ENCODE measurements around the gene PASD1.
"Not testable (repeated sequence)": the region's sequence is repeated elsewhere in the genome, so short reads cannot be mapped to it uniquely, and the experiment has no call there.

The PASD1 gene, protein sequence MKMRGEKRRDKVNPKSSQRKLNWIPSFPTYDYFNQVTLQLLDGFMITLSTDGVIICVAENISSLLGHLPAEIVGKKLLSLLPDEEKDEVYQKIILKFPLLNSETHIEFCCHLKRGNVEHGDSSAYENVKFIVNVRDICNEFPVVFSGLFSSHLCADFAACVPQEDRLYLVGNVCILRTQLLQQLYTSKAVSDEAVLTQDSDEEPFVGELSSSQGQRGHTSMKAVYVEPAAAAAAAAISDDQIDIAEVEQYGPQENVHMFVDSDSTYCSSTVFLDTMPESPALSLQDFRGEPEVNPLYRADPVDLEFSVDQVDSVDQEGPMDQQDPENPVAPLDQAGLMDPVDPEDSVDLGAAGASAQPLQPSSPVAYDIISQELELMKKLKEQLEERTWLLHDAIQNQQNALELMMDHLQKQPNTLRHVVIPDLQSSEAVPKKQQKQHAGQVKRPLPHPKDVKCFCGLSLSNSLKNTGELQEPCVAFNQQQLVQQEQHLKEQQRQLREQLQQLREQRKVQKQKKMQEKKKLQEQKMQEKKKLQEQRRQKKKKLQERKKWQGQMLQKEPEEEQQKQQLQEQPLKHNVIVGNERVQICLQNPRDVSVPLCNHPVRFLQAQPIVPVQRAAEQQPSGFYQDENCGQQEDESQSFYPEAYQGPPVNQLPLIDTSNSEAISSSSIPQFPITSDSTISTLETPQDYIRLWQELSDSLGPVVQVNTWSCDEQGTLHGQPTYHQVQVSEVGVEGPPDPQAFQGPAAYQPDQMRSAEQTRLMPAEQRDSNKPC

DNA sequence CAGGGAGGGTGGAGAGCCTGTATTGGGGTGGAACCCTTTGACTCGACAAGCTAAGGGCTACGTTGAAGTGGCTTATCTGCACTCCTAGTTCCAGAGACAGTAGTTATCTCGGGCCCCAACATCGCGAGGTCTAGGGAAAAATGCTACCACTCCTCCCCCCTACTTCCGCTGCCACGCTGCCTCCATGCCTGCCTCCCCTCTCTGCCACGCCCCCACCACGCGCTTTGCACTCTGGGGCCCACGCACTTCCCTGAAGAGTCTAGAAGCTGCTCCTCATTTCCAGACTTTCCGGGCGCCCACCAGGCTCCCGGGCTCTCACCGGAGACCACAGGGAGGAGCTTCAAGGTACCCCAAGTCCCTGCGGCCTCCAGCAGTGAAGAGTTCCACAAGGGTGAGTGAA lies at the start of gene PASD1:
PASD1 (plus strand) TSS at position 227 of the 400 bp plus-strand sequence. CDS start 37,879 bp downstream, outside the sequence.
- DNase-seq: no peak

GRCh38 chrX:151515237-151515636 lies 48.2 kb upstream of the PASD1 start:
- DNase-seq: no peak

GRCh38 chrX:151516538-151517187 lies 46.8 kb upstream of the PASD1 start:
- DNase-seq: no peak

DNA sequence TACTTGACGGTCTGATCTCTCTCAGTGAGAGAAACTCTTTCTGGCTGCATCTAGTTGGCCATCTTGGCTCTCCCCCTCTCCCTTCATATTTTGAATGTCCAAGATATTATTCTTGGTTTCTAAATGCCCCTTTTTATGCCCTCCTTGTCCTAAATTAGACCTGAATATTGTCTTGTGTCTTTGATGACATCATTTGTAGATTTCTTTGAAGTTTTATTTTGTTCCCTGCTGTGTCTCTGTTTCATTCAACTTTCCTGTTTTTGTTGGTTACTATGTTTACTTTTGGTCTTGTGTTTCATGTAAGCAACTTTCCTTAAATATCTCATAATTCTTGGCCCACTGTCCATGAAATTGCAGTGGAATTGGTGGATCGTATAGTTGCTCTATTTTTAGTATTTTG lies 46.1 kb upstream of the PASD1 start:
- no peak for DNase-seq

DNA sequence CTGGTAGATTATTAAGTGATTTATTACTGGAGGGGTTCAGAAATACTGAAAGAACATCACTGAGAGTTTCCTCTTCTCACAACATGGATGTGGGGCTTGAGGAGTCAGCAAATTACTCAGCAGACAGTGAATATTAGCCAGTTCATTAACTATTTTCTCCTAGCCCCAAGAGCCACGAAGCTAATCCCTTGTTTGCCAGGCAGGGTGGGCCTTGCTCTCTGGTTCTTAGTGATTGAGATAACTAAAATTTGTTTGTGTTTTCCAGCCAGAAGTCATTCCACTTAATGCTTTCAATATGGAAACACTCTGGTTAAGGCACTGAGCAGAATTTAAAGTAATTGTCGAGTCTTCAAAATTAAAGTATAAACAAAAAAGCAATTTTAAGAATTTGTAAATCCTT lies 40.1 kb upstream of the PASD1 start:
- DNase-seq: peak; percentile 3

DNA sequence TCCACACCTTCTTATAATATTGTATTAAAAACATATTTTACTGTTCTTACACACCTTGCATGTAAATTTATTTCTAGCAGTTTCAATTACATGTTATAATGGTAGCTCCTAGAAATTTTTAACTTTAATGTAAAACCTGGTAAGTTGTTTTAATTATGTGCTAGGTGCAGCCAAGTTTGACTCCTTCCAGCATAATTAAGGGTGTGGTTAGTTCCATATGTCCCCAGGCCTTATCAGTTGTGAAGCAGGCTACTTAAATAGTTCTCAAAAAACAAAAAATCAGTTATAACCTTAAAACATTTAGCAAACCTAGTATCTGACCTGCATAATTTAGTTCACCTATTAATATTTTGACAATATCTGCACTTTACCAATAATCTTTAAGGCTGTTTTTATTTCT lies 26.9 kb upstream of the PASD1 start:
- no peak for DNase-seq

DNA sequence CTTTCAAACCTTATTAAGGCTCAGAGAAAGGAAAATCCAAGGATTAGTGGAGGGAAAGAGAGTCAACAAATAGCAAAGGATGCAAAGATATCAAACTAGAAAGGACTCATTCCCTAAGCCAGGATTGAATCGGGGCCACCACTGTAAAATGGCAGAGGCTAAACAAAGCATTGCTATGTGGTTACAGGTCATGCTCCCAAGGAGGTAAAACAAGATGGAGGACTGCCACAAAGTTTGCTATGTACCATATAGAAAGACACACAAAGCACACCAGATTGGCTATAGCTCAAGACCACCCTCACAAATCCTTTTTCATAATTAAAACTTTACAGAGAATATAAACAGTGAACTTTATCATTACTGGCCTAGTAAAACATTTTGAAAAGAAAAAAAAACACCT lies 25.9 kb upstream of the PASD1 start:
- peak; percentile 39 for DNase-seq

DNA sequence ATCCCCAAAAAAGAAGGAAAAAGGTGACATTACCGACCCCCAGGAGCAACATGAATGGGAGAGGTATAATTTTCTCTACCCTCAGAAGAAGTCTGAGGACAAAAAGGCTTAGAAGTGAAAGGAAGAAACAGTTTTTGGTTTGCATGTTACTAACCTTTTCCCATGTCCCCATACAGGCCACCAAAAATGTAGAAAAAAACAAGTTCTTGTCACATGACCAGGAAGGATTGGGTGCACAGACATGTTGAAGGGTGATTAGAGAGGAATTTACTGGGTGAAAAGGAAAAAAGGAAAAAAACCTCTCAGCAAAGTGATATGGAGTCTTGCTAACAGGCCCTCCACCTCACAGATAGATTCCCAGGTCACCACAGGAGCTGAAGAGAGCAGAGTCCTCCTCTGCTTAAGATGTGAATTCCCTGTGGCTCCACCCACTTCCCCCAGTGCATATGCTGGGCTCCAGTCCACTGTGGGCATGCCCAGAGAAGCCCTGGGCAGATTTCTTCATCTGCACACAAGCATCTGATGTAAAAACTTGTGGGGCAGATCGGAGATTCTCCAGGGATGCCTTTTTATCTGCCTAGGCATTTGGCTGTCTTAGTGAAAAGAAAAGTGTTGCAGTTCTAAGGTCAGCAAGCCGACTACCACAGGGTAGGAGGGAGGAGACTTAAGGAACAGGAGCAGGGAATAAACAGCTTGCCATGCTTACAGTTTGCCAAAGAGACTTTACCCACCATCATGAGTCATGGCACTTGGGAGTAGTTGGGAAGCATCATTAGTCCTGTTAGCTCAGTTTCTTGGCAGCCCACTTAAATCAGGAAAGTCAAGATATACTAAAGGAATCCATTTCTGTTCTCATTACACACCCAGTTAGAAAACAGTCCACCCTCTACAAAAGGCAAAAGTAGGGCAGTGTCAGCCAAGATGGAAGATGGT lies 25.0 kb upstream of the PASD1 start:
- no peak for DNase-seq

DNA sequence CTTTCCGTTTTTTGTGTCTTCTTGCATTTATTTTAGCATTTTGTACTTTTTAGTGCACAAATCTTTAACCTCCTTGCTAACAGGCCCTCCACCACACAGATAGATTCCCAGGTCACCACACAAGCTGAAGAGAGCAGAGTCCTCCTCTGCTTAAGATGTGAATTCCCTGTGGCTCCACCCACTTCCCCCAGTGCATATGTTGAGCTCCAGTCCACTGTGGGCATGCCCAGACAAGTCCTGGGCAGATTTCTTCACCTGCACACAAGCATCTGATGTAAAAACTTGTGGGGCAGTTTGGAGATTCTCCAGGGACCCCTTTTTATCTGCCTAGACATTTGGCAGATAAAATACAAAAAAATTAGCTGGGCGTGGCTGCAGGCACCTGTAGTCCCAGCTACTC lies 19.8 kb upstream of the PASD1 start:
- DNase-seq: no peak

DNA sequence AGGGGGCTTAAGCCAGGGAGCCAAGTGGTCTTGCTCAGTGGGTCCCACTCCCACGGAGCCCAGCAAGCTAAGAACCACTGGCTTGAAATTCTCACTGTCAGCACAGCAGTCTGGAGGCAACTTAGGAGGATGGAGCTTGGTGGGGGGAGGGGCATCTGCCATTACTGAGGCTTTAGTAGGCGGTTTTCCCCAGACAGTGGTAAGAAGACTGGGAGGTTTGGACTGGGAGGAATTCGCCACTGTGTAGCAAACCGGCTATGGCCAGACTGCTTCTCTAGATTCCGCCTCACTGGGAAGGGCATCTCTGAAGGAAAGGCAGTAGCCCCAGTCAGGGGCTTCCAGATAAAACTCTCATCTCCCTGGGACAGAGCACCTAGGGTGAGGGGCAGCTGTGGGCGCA lies 17.2 kb upstream of the PASD1 start:
- peak; percentile 34 for DNase-seq

GRCh38 chrX:151551176-151551575 lies 12.3 kb upstream of the PASD1 start:
- not testable (repeated sequence) for DNase-seq

- no peak for DNase-seq
Measured at GRCh38 chrX:151552743-151553142, 10.7 kb upstream of the PASD1 start.

DNA sequence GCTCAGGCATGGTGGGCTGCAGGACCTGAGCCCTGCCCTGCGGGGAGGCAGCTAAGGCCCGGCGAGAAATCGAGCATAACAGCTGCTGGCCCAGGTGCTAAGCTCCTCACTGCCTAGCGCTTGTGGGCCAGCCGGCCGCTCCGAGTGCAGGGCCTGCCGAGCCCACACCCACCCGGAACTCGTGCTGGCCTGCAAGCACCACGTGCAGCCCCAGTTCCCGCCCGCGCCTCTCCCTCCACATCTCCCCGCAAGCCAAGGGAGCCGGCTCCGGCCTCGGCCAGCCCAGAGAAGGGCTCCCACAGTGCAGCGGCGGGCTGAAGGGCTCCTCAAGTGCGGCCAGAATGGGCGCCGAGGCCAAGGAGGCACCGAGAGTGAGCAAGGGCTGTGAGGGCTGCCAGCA lies 8.2 kb upstream of the PASD1 start:
- DNase-seq: not testable (repeated sequence)

DNA sequence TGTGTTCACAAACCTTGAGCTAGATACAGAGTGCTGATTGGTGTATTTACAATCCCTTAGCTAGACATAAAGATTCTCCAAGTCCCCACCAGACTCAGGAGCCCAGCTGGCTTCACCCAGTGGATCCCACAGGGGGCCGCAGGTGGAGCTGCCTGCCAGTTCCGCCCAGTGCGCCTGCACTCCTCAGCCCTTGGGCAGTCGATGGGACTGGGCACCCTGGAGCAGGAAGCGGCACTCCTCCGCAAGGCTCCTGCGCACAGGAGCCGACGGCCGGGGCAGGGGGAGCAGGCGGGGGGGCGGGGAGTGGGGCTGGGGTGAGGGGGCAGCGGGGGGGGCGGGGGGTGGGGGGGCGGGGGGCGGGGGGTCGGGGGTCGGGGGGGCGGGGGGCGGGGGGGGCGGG lies 990 bp upstream of the PASD1 start:
- not testable (repeated sequence) for DNase-seq

DNA sequence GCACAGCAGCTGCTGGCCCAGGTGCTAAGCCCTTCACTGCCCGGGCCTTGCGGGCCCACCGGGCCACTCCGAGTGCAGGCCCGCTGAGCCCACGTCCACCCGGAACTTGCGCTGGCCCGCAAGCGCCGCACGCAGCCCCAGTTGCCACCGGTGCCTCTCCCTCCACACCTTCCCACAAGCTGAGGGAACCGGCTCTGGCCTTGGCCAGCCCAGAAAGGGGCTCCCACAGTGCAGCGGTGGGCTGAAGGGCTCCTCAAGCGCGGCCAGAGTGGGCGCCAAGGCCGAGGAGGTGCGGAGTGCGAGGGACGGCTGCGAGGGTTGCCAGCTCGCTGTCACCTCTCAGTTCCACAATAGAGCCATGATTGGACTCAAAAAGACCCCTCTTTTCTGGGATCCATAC lies 472 bp upstream of the PASD1 start:
- DNase-seq: not testable (repeated sequence)

DNA sequence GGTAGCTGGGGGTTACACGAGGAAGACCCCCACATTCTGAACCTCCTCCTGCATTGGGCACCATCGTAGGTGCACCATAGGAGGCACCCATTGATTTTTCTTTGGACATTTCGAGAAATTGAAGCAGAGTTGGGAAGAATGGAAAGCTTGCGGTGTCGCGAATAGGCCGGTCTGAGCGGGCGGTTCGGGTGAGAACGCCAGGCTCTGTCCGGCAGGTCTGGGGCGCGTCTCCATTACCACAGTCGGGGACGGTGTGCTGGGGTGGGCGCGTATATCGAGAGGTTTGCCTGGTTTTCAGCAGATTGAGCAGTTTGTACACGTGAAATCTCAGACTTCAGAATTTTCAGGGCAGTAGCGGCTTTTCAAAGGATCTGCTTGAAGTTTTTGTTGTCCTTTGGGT lies 560 bp downstream of the PASD1 start:
- no peak for DNase-seq

- not testable (repeated sequence) for DNase-seq
Measured at GRCh38 chrX:151566872-151567271, 3.4 kb downstream of the PASD1 start.

DNA sequence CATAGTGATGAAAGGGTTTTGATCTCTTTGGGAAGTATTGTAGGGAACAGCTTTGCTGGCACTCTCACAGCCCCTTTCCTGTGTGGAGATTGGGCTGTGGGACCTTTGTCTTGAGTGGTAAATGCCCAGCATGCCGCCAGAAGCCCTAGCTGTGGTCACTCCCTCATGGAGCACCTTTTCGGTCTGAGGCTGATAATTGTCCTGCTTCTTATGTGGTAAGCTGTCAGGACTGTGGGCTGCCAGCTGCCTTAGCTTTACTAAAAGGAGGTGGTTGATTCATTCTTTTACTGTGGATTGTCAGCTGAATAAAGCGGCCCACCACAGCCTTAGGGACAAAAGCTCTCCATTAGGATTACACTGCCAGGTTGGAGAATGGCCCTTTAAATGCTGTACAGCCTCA lies 7.1 kb downstream of the PASD1 start:
- no peak for DNase-seq

- DNase-seq: not testable (repeated sequence)
Measured at GRCh38 chrX:151593384-151593783, 29.9 kb downstream of the PASD1 start.

- DNase-seq: peak; percentile 77
Measured at GRCh38 chrX:151596282-151596681, 32.8 kb downstream of the PASD1 start.

DNA sequence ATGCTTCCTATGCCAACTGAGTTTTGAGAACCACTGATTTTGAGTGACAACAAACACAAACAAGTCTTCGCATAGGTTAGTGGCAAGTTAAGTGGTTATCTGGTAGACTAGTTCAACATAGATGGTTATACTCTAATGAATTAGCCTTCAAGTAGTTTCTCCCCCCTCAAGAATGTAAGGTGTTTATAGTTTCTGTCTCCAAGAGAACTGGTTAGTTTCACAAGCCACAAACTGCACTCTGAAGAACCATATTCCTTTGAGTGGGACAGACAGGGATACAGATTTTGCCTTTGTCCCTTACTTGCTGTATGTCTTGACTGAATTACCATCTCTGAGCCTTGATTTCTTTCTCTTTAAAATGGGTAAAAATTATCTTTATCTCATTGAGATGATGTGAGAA lies 41.5 kb downstream of the PASD1 start:
- DNase-seq: no peak

DNA sequence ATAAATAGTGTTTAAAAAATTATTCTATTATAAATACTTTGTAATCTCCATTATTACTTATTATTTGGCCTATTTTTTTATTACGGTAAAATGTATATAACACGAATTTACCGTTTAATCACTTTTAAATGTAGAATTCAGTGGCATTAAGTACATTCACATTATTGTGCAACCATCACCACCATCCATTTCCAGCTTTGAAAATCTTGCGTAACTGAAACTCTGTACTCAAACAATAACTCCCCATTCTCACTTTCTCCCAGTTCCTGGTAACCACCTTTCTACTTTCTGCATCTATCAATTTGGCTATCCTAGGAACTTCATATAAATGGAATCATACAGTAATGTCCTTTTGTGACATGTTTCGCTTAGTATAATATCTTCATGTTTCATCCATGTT lies 45.7 kb downstream of the PASD1 start:
- DNase-seq: no peak

DNA sequence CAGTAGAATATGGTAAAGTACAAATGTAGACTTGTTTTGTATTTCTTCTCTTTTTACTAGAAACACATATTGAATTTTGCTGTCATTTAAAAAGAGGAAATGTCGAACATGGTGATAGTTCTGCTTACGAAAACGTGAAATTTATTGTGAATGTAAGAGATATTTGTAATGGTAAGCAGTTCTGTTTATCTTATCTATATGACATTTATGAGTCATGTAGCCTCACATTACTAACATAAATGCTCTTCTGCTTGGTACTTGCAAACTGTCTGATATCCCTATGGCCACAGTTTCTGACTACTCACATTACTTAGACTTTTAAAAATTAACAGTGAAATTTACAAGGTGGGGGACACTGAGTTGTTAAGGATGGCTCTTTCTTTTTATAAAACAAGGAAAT lies 57.9 kb downstream of the PASD1 start:
- DNase-seq: no peak

Data from NCI-H82 (cell line).